ENCODE results near the gene ZNF697.
A peak's percentile ranks its signal among the peaks of the same experiment; 100 is the strongest.

The ZNF697 gene

DNA sequence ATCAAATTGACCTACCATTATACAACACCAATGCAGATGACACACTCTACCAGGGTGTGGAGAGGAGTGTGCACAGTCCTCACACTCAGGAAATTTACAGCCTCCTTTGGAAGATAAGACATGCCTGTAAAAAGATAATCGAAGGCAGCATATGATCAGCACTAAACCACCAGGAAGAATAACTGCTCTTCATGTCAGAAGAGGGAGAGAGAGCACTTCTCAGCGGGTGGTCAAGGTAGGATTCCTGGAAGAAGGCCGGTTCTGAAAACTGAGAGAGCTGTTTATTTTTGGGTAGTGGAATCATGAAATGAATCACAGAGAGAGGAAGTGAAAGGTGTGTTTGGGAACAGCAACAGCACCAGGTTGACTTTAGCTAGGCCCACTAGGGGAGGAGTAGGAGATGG is 14.0 kb upstream of the ZNF697 start:
- DNase-seq (ENCODE audit: low spot score), result no peak

DNA sequence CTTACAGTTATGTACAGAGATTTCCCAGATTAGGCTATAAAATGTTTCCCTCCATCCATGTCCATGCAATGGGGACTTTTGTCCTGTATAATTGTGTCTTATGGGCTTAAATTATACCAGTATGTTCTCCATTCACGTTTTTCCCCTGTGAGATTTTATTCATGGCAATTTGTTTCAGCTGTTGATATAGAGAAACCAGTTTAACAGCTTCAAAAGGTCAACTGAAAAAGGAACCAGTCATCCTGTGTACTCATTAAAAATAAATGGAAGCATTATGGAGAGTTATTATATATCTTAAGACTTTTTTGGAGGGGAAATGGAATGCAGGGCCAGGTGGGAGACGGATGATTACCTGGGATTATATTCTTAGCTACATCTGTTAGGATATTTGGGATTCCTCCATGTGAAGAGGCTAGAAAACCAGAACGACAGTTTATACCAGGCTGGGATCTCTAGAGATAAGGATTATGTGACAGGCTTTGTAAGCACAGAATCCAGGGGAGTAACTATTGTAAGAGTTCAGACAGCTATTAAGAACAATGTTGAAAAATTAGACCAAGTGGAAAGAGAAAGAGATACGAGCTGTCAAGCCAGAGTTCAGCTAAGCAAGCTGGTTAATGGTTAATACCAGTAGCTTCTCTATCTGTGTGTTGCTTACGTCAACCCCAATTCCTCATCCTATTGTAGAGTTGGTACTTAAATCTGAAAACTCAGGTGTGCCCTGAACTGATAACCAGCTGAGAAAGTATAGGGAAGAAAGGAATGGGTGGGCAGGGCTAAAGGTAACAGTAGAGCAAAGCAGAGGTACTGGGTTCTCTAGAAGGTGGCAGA is 12.4 kb upstream of the ZNF697 start:
- DNase-seq (ENCODE audit: low spot score), result no peak

DNA sequence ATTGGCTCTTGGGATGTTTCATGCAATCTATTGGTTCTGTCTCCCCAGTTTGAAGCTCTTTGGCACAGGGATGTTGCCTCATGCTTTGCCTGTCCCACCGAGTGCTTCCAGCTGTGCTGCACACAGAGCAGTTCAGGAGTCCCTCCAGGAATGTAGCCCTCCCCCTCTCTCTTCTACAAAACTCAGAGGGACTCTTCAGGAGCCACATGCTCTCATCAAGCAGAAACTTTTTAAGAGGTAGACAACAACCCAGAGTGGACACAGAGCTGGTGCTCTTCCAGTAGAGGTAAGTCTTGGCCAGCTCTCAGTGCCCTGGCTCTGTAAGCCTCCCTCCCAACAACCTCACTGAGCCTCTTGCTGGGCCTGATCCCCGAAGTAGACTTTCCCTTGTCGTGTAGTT is 11.6 kb upstream of the ZNF697 start:
- no peak for DNase-seq (ENCODE audit: low spot score)

DNA sequence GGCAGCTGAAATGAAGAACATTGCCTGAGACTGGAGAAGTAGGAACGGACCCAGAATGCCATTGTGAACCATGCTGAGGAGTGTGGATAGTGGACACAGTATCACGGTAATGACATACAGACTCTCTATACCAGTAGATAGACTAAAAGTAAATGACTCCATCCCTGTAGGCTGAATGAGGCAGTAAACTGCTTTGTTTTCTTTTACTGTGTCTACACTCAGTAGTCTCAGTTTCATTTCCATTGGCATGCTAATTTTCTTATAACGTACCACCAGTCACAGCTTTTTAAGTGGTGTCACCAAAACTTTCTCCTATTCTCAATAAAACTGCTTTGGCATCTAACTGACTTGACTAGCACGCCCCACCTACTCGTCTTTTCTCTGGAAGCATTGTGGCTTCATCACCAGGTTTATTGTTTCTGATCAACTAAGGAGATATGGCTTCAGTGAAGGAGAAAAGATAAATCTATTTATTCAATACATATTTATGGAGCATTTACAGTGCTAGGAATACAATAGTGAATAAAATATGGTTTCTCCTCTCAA is 8.4 kb upstream of the ZNF697 start:
- no peak for DNase-seq (ENCODE audit: low spot score)

DNA sequence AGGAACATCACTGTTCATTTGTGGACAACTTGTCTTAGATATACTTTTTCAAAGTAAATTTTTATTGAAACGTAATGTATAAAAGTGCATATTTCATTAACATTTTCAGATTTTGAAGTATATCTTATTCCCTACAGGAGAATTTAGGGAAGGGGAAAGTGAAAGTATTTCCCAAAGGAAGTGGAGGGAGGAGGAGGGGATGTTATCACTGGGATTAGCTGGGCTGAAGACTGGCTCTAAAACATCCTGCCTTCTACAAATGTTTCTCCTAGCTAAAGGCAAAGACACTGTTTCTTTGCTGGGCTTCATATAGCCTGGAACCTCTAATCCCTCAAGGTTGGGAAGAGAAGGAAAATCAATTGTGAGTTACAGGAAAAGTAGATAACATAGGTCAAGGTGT is 7.1 kb upstream of the ZNF697 start:
- DNase-seq (ENCODE audit: low spot score), result no peak

DNA sequence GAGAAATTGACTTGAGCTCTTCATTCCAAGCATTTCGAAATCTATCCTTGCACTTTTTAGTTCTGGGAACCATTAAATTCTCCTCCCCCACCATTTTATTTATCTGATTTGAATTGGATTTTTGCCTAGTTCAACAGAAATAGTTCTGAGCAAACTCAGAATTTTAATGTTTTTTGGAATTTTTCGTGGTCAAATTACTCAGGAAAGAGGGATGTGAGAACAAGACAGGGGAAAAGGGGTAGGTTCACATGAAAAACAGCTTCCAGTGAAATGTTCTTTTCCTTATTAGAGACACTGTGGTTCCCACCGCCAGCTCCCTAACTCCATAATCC is 5.7 kb upstream of the ZNF697 start:
- no peak for DNase-seq (ENCODE audit: low spot score)

DNA sequence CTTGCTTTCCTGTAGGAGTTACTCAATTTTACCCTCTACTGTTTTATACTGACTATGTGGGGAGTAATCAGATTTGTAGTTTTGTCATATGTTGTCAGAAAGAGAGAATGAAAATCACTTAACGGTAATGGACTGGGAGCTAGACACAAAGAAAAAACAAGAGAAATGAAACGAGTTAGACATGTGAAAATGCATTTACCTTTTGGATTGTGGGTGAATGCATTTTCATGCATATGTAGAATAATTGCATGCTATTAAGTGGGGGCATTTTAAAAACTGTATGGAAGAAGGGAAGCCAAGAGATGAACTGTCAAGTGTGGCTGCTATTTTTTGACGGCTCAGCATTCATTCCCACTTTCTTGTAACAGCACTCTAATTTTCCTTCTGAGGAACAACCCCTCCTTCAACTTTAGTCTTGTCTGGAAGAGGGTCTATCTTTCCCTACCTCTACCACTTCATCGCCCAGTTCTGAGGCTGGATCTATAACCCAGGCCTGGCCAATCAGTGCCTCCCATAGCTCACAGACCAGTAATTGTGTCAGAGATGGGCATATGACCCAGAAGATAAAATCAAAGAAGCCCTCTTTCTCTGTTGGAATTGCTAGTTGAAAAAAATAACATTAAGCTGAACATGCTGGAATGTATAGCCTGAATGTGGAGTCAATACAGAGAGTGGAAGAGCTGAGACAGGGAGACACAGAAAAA is 5.2 kb upstream of the ZNF697 start:
- DNase-seq (ENCODE audit: low spot score), result no peak

DNA sequence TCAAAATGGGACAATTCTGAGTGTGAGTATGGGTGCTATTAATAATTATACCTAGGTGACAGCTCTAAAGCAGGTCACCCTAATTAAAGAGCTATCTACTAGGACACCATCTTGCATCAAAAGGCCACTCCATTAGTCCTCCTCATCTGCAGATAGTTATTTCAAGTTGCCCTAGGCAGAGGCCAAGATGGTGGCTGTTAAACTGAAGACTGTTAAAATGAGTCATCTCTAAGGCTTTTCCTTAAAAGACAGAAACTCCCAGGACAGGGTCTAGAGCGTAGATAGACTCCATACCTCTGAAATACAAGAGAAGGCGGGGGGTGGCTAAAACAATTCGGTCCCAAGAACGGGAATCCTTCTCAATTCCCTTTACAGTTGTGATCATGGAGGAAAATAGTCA is 4.5 kb upstream of the ZNF697 start:
- no peak for DNase-seq (ENCODE audit: low spot score)

GRCh38 chr1:119651641-119652040 is 3.6 kb upstream of the ZNF697 start:
- DNase-seq (ENCODE audit: low spot score), result no peak

DNA sequence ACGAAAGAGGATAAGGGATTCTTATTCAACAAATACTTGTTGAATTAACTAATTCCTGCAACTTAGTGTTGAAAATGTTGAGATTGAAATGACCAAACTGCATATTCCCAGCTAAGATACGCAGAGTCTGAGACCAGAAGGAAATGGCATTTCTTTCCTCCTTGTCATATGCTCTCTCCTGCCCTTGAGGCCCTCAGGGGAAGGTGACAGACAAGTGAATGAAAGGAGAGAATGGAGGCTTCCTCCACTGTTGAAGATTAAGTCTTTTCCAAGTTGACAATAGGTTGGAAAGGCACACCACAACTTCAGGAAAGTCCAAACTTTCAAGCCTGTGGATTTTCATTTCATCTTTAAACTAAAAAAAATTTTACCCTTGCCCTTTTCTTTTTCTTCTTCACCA is 3.1 kb upstream of the ZNF697 start:
- DNase-seq (ENCODE audit: low spot score), result no peak

DNA sequence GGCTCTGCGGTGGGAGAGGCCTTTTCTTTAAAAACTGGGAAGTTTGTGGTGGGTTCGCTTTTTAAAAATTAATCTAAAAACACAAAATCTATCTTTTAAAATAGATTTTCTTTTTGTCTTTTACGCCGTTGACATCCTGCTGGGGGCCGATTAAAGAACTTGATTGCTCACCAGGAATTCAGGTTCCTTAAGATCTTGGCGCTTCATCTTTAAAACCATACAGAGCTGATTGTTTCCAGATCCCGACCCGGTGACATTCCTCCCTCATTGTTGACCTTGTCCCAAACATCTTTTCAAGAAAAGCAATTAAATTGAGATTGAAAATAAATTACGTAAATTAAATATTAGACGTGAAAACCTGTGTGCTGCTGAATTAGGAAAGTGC is 546 bp upstream of the ZNF697 start:
- DNase-seq (ENCODE audit: low spot score), result no peak

DNA sequence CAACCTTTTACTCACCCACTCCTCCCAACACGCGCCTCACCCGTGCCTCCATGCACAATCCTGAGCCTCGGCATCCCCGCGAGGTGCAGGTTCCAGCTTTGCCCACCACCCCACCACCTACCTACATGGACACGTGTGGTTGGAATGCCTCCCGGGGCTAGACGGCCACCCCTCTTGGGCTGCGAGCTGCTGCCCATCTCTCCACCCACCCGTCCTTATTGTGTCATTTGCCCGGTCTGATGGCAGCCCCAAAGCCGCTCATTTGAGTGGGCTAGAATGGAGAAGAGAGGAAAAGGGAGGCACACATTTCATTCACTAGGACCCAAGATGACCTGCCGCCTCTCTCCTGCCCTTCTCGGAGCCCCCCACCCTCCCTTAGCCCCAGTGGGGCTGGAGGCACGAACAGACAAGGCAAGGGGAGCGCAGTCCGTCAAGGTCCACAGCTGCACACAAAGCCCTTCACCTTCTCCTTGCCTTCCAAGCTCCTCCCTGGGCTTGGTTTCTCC is 785 bp downstream of the ZNF697 start:
- DNase-seq (ENCODE audit: low spot score), result no peak

DNA sequence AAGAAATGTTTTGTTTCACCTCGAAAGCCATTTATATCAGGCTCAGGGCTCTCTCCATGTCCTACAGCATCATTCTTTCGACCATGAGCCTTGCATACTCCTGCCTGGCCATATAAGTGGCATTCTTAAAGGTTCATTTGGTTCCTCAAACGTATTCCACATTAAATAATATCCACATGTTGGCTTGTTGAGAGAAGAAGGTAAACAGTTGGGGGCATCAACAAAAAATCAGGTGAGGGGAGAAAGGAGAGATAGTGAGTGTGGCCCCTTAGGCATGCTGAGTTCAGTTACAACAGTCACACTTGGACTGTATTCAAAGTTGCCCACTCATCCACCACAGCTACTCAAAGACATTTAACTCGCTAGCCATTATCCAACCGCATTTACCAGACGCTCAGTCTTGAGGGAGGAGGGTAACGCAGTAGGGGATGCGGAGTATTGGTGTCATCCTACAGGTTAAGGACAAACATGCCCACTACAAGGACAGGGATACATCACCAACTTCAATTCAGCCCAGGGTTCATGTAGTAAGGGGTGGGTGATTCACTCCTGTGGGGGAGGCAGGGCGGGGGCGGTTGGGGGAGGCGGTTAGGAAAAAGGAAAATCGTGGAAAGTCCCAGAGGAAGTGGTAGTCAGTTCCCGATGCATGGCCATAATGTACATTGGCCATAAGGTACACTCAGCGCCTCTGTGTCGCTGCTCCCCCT is 1.4 kb downstream of the ZNF697 start:
- DNase-seq (ENCODE audit: low spot score), result no peak

DNA sequence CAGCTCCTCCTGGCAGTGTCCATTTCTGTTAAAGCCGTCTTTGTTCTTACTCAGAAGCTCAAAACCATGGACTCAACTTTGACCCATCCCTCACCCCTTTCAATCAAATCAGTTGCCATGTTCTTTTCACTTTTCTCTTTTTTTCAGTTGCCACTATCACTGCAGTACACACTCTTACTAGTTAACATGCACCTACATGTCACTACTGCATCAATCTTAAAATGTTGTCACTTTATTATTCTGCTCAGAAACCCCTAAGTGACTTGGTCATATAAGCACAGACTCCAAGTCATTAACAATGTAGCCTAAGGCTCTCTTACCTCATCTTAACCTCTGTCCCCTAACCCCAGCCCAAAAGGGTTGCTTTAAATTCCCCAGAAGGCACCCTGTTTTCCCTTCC is 9.0 kb downstream of the ZNF697 start:
- no peak for DNase-seq (ENCODE audit: low spot score)

DNA sequence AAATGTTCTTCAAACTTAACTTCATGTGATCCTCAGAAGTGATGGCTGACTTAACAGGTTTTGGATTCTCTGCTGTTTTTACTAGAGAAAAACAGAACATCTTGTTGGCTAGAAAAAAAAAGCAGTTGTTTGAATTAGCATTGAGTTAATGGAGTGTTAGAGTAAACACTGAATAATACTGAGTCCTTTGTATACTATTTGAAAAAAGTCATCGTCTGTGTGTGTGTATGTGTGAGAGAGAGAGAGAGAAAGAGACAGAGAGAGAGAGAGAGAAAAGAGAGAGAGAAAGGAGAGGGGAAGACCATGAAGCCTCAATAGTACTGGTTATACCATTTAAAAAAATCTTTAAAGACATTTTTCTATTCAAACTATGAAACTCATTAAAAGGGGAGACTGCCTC is 10.4 kb downstream of the ZNF697 start:
- peak; percentile 24 for DNase-seq (ENCODE audit: low spot score)

GRCh38 chr1:119636491-119637089 is 11.5 kb downstream of the ZNF697 start:
- no peak for DNase-seq (ENCODE audit: low spot score)

- DNase-seq (ENCODE audit: low spot score), result no peak
Measured at GRCh38 chr1:119635811-119636390, 12.2 kb downstream of the ZNF697 start.

GRCh38 chr1:119634016-119634415 is 14.1 kb downstream of the ZNF697 start:
- DNase-seq (ENCODE audit: low spot score), result no peak

- no peak for DNase-seq (ENCODE audit: low spot score)
Measured at GRCh38 chr1:119633575-119633974, 14.5 kb downstream of the ZNF697 start.

- no peak for DNase-seq (ENCODE audit: low spot score)
Measured at GRCh38 chr1:119632841-119633240, 15.2 kb downstream of the ZNF697 start.

GRCh38 chr1:119632103-119632490 is 16.0 kb downstream of the ZNF697 start:
- DNase-seq (ENCODE audit: low spot score), result no peak

Data from pons (tissue), 1 donor.